Natural killer cell (primary cell): Measurements from ENCODE around the gene MMRN2. TPM values are rescaled to one million over a fixed set of nuclear protein-coding genes. Genes with fewer than 3 reads are reported as not detected.
"Not testable (repeated sequence)": the region's sequence is repeated elsewhere in the genome, so short reads cannot be mapped to it uniquely, and the experiment has no call there.

Experiments
- ATAC-seq, 3 donors: fragments of 150-1000 bp in 2 of 3; fragments of 200-7000 bp in 1 of 3; cut with Tn5 transposase; 1 replicate in 1 of 3; 2 replicates in 2 of 3; pipeline ENCODE4 v1.10.0; 2021; ENCODE audit warnings: mild to moderate bottlenecking in 2 of 3, moderate library complexity in 2 of 3
- DNase-seq, 2 donors: peaks; one replicate each; pipeline versions ENCODE4 v3.0.0 to v3.0.0-alpha.2; 2013 to 2021; ENCODE audit warnings: mixed read lengths in 1 of 2
- H3K27ac ChIP-seq: one replicate; pipeline ENCODE4 v1.5.1; 2013; ENCODE audit warnings: mild to moderate bottlenecking, low read length
- H3K27me3 ChIP-seq: one replicate; pipeline ENCODE4 v1.6.1; 2013; ENCODE audit warnings: low read length; ENCODE audit not compliant: control insufficient read depth, insufficient read depth
- H3K36me3 ChIP-seq: one replicate; pipeline ENCODE4 v1.6.1; 2013; ENCODE audit warnings: low read length; ENCODE audit not compliant: control insufficient read depth, insufficient read depth
- H3K4me1 ChIP-seq: one replicate; pipeline ENCODE4 v1.6.1; 2013; ENCODE audit warnings: low read length; ENCODE audit not compliant: control insufficient read depth, insufficient read depth
- H3K4me3 ChIP-seq: one replicate; pipeline ENCODE4 v1.5.1; 2013; ENCODE audit warnings: low read length
- H3K9me3 ChIP-seq: one replicate; pipeline ENCODE4 v1.6.1; 2013; ENCODE audit warnings: low read length; ENCODE audit not compliant: control insufficient read depth, insufficient read depth
- H3K27ac Mint-ChIP-seq, 2 donors: one replicate each; pipeline ENCODE4 v1.8.0; 2022; ENCODE audit warnings: mild to moderate bottlenecking in 2 of 2, mixed read lengths in 2 of 2, moderate library complexity in 1 of 2
- H3K27me3 Mint-ChIP-seq, 2 donors: one replicate each; pipeline ENCODE4 v1.8.0; 2022; ENCODE audit warnings: low read depth in 2 of 2, mixed read lengths in 2 of 2
- H3K36me3 Mint-ChIP-seq: one replicate; pipeline ENCODE4 v1.8.0; 2022; ENCODE audit warnings: mixed read lengths
- H3K4me1 Mint-ChIP-seq, 2 donors: one replicate each; pipeline ENCODE4 v1.8.0; 2022; ENCODE audit warnings: mixed read lengths in 2 of 2
- H3K4me3 Mint-ChIP-seq: one replicate; pipeline ENCODE4 v1.8.0; 2022; ENCODE audit warnings: mild to moderate bottlenecking, moderate library complexity, mixed read lengths
- H3K9me3 Mint-ChIP-seq, 2 donors: one replicate each; pipeline ENCODE4 v1.8.0; 2022; ENCODE audit warnings: mixed read lengths in 2 of 2
- WGBS: methylation state at CpG from one replicate; pipeline ENCODE4 v1.1.7; 2013; ENCODE audit warnings: missing lambda C conversion rate; ENCODE audit not compliant: insufficient coverage; 5-methylcytosine and 5-hydroxymethylcytosine counted together
- intact Hi-C: fragments of 100-400 bp; cut with micrococcal nuclease; formaldehyde crosslinking; loops from one replicate; pipeline ENCODE4 v1.14.2; 2022
- total RNA-seq, 4 donors: library from RNA; stranded (reverse); fragments of 120-200 nt in 1 of 4; gene quantifications; one replicate each; pipeline versions ENCODE4 v1.2.3 to v1.2.4, GENCODE V29; 2013 to 2022
- TF ChIP-seq, protein P1 (sequence below): fragments of 200-600 bp; IDR thresholded peaks from one replicate; pipeline ENCODE4 v1.8.0; 2022; ENCODE audit warnings: antibody characterized with exemption

The MMRN2 gene
- total RNA-seq, 3 donors from 2014 or later (not counting 1 experiment from before 2014, with no cell fraction given): 1.3 TPM; not detected in 2

DNA sequence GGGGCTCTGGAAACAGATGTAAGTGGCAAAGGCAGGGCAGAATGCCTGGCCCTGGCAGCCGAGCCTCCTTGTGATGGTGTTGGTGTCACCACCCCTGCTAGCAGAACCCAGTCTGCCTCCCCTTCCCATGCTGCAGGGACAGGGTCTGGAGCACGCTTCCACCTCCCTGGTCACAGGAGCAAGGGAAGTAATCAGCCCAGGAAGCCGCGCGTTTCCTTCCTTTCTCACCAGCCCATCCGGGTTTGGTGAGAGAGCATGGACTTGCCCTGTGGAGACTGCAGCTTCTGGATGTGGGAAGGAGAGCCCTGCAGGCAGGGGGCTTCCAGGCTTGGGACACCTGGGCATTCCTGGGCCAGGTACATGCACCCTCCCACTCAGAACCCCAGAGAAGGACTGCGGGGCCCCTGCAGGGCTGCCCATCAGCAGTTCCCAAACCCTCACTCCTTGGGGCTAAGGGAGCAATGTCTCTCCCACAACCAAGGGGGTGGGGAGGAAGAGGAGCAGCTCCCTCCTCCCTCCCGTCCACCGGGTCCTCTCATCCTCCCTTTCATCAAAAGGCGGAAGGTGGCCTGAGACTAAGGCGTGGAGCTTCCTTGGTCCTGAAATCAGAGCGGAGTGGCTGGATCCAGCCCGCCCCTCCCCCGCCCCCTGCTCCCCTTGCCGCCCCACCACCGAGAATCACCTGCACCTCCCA, 1.8 kb downstream of the MMRN2 start:
- Histone ChIP-seq H3K4me3 (no peak overlapping the region), H3K27ac (no peak overlapping the region), H3K4me1 (peaks cover 7% of the 10 kb centered on the region), H3K9me3 (peaks cover 12% of the 10 kb centered on the region), H3K36me3 (no peaks in the 10 kb centered on the region), H3K27me3 (no peaks in the 10 kb centered on the region)
- Mint-ChIP-seq H3K27ac (no peak overlapping the region), H3K4me3 (no peak overlapping the region), H3K27me3 (no peaks in the 10 kb centered on the region), H3K4me1 (no peaks in the 10 kb centered on the region), H3K9me3 (peaks cover 3 to 6% of the 10 kb centered on the region in 2 donors), H3K36me3 (peaks cover 8% of the 10 kb centered on the region)
- TF ChIP-seq, protein P1, sequence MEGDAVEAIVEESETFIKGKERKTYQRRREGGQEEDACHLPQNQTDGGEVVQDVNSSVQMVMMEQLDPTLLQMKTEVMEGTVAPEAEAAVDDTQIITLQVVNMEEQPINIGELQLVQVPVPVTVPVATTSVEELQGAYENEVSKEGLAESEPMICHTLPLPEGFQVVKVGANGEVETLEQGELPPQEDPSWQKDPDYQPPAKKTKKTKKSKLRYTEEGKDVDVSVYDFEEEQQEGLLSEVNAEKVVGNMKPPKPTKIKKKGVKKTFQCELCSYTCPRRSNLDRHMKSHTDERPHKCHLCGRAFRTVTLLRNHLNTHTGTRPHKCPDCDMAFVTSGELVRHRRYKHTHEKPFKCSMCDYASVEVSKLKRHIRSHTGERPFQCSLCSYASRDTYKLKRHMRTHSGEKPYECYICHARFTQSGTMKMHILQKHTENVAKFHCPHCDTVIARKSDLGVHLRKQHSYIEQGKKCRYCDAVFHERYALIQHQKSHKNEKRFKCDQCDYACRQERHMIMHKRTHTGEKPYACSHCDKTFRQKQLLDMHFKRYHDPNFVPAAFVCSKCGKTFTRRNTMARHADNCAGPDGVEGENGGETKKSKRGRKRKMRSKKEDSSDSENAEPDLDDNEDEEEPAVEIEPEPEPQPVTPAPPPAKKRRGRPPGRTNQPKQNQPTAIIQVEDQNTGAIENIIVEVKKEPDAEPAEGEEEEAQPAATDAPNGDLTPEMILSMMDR: no peak
- ATAC-seq (no peak), DNase-seq (no peak)
- intact Hi-C loops: no loop called here
- WGBS: 70% methylated on average over 10 of the region's 16 CpGs

DNA sequence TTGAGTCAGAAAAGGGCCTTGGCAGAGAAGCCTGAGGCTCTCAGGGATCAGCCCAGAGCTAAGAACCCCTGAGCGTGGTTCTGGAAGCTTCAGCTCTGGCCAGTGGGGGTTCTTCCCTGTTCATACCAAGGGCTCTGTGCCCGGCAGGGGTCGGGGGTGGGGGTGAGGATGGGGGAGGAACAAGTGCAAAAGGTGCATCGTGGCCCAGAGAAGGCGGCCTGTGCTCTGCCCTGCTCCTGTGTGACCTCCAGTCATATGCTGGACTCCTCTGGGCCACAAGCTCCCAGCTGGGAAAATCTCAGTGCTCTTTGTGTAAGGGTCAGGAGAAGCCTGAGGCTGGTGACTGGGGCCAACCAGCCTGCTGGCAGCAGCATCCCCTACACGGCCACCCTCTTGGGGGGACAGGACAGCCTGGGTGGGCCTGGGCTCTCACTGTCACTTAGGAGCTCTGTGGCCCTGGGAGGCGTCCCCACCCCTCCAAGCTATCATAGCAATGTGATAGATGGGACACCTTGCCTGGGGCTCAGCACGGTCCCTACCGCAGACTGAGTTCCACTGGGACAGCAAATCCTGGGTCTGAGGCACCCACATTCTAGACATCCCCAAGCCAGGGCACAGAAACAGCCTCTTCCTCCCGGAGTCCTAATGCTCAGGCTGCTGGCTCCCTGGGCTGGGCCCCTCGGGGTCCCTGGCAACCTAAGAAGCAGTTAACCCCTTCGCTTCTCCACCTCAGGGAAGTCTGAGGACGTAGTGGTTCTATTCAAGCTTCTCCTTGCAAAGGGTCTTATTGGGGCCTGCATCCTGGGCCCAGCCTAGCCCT, 2.5 kb downstream of the MMRN2 start:
- Histone ChIP-seq H3K27me3 (no peaks in the 10 kb centered on the region), H3K9me3 (peaks cover 12% of the 10 kb centered on the region), H3K27ac (no peak overlapping the region), H3K36me3 (no peaks in the 10 kb centered on the region), H3K4me3 (no peak overlapping the region), H3K4me1 (peaks cover 7% of the 10 kb centered on the region)
- intact Hi-C loops: no loop called here
- no peak overlapping the region for H3K4me3 Mint-ChIP-seq
- H3K27me3 Mint-ChIP-seq: no peaks in the 10 kb centered on the region
- peaks cover 3 to 6% of the 10 kb centered on the region in 2 donors for H3K9me3 Mint-ChIP-seq
- WGBS: 89% methylated on average over 13 of the region's 13 CpGs
- ATAC-seq (no peak), DNase-seq (no peak)
- no peak overlapping the region for H3K27ac Mint-ChIP-seq
- H3K4me1 Mint-ChIP-seq: peaks cover 0 to 5% of the 10 kb centered on the region in 2 donors
- TF ChIP-seq, protein P1: no peak
- H3K36me3 Mint-ChIP-seq: peaks cover 8% of the 10 kb centered on the region

DNA sequence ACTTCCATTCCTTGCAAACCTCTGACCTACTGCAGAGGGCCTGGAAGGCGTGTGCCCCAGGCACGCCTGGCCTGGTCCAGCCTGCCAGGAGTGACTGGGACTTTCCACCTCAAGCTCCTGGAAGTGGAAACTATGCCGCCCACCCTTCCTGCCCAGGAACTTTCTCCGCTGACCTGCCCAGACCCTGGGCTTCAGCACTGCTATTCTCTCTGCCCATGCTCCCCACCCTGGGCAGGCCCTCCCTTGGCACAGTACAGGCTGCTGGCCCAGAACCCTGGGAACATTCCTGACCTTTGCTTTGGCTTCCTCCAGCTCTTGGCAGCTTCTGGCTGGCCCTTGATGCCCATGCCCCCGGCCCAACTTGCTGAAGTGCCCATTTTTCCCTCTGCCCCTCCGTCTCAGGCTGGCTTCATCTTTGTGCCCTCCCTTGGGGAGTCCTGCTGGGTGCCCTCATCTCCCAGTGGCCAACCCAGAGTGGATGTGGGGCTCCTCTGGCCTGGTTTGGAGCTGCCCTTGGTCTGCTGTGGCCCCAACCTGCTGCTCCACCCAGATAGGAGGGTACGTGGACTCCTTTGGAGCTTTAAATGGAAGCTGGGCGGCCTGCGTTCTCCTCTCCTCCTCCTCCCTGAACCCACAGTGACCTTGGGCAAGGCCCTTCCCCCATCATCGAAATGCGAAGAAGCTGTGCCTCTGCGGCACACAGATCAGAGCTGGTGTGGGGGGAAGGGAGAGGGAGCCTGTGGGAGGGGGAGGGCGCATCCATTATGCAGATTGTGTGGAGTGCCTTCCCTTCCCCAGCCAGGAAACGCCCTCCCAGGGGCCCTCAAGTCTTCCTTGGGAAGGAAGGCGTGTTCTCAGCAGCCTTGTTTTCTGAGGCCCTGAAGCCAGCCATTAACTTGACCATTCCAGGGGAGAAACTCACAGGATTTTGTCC, 3.4 kb downstream of the MMRN2 start:
- TF ChIP-seq, protein P1: no peak
- intact Hi-C loops: no loop called here
- DNase-seq (no peak), ATAC-seq (no peak)
- Mint-ChIP-seq H3K4me1 (peaks cover 0 to 5% of the 10 kb centered on the region in 2 donors), H3K36me3 (peaks cover 8% of the 10 kb centered on the region), H3K9me3 (peaks cover 3 to 6% of the 10 kb centered on the region in 2 donors), H3K27ac (no peak overlapping the region), H3K27me3 (no peaks in the 10 kb centered on the region), H3K4me3 (no peak overlapping the region)
- peaks cover 12% of the 10 kb centered on the region for H3K9me3 ChIP-seq
- WGBS: 91% methylated on average over 15 of the region's 15 CpGs
- no peak overlapping the region for H3K4me3 ChIP-seq
- H3K36me3 ChIP-seq: no peaks in the 10 kb centered on the region
- H3K27me3 ChIP-seq: no peaks in the 10 kb centered on the region
- H3K27ac ChIP-seq: no peak overlapping the region
- H3K4me1 ChIP-seq: peaks cover 7% of the 10 kb centered on the region

DNA sequence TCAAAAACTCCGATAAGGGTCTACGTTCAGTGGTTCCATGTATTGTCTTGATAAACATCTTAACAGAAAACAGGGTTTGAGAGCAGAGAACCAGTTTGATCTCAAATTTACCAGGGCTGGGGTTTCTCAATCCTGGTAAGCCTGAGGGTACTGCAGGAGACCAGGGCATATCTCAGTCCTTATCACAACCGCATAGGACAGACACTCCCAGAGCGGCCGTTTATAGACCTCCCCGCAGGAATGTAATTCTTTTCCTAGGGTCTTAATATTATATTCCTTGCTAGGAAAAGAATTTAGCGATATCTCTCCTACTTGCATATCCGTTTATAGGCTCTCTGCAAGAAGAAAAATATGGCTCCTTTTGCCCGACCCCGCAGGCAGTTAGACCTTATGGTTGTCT, 4.7 kb downstream of the MMRN2 start:
- 98% methylated on average over 10 of the region's 10 CpGs for WGBS
- H3K9me3 Mint-ChIP-seq, H3K36me3 ChIP-seq, H3K4me3 ChIP-seq, DNase-seq, H3K27ac ChIP-seq, H3K4me1 Mint-ChIP-seq, H3K27me3 ChIP-seq, H3K27ac Mint-ChIP-seq, H3K4me3 Mint-ChIP-seq, ATAC-seq, H3K4me1 ChIP-seq, H3K36me3 Mint-ChIP-seq, intact Hi-C loops, H3K27me3 Mint-ChIP-seq: not testable (repeated sequence)
- peaks cover 12% of the 10 kb centered on the region for H3K9me3 ChIP-seq
